GM21786 (cell line): Measurements from ENCODE around the gene GOLGA6L22.
"Not testable (repeated sequence)": the region's sequence is repeated elsewhere in the genome, so short reads cannot be mapped to it uniquely, and the experiment has no call there.

Experiments used
- ATAC-seq: cut with Tn5 transposase; IDR thresholded peaks from one replicate; pipeline ENCODE4 v1.9.1; 2021; ENCODE audit not compliant: unreplicated experiment

GOLGA6L22 gene, protein sequence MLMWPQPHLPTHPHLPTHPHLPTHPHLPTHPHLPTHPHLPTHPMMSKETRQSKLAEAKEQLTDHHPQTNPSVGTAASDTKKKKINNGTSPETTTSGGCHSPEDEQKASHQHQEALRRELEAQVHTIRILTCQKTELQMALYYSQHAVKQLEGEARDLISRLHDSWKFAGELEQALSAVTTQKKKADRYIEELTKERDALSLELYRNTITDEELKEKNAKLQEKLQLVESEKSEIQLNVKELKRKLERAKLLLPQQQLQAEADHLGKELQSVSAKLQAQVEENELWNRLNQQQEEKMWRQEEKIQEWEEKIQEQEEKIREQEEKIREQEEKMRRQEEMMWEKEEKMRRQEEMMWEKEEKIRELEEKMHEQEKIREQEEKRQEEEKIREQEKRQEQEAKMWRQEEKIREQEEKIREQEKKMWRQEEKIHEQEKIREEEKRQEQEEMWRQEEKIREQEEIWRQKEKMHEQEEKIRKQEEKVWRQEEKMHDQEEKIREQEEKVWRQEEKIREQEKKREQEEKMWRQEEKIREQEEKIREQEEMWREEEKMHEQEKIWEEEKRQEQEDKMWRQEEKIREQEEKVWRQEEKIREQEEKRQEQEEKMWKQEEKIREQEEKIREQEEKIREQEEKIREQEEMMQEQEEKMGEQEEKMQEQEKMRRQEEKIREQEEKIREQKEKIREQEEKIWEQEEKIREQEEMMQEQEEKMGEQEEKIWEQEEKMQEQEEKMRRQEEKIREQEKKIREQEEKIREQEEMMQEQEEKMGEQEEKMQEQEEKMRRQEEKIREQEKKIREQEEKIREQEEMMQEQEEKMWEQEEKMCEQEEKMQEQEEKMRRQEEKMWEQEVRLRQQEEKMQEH

GRCh38 chr15:22458603-22459002, at the start of gene GOLGA6L22:
GOLGA6L22 (plus strand) TSS chr15:22458903; CDS start chr15:22458994, 91 bp downstream.
- not testable (repeated sequence) for ATAC-seq

- not testable (repeated sequence) for ATAC-seq
These were observed 41.4 kb upstream of the GOLGA6L22 start for GRCh38 chr15:22417288-22417687.

- ATAC-seq: not testable (repeated sequence)
These were observed 40.9 kb upstream of the GOLGA6L22 start for GRCh38 chr15:22417795-22418194.

DNA sequence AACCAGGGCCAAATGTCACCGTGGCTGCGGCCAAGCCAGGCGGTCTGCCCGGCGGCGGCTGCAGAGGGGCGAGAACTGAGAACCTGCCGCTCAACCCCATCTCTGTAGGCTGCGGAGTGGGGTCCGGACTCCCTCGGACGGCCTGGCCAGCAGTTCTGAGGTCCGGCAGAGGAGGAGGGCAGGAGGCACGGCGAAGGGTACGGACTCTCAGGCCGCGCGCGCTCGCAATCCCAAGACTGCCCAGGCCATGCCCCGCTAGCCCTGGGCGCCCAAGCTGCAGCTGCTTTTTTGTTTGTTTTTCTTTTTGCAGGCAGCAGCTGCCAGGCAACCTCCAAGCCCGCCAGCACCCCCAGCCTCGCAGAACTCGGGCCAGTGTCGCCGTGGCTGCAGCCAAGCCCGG, 40.5 kb upstream of the GOLGA6L22 start:
- not testable (repeated sequence) for ATAC-seq

GRCh38 chr15:22418666-22419065, 40.0 kb upstream of the GOLGA6L22 start:
- ATAC-seq: not testable (repeated sequence)

DNA sequence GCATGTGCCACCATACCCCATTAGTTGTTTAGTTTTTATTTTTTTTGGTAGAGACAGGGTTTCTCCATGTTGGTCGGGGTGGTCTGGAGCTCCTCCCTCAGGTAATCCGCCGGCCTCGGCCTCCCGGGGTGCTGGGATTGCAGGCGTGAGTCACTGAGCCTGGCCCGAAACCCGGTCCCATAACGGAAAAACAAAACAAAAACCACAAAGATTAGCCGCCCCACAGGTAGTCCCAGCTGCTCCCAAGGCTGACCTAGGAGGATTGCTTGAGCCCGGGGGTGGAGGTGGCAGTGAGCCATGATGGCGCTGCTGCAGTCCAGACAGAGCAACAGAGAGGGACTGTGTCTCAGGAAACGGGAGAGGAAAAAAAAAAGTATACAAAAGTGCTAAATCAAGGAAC, 38.4 kb upstream of the GOLGA6L22 start:
- not testable (repeated sequence) for ATAC-seq

- not testable (repeated sequence) for ATAC-seq
These were observed 29.3 kb upstream of the GOLGA6L22 start for GRCh38 chr15:22429426-22429825.

- ATAC-seq: not testable (repeated sequence)
These were observed 27.0 kb upstream of the GOLGA6L22 start for GRCh38 chr15:22431687-22432086.

GRCh38 chr15:22494490-22495113, 35.9 kb downstream of the GOLGA6L22 start:
- ATAC-seq: not testable (repeated sequence)

DNA sequence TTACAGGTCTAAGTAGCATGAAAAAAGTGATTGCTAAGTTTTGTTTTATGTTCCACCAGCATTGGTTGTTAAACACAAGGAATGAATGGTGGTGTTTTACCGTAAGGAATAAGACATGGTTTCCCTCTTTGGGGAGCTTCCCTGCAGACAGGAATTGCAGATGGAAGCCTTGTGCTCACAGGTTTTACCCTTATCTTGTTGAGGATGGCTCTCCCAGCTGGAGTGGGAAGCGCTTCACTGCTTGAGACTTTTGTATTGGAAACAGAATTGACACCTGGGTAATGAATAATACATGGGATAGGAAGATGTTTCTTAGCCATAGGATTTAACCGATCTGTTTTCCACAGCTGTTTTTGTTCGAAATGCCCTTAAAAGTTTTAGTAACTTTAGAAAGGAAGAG, 38.5 kb downstream of the GOLGA6L22 start:
- ATAC-seq: not testable (repeated sequence)

- ATAC-seq: not testable (repeated sequence)
These were observed 39.7 kb downstream of the GOLGA6L22 start for GRCh38 chr15:22498220-22498925.

DNA sequence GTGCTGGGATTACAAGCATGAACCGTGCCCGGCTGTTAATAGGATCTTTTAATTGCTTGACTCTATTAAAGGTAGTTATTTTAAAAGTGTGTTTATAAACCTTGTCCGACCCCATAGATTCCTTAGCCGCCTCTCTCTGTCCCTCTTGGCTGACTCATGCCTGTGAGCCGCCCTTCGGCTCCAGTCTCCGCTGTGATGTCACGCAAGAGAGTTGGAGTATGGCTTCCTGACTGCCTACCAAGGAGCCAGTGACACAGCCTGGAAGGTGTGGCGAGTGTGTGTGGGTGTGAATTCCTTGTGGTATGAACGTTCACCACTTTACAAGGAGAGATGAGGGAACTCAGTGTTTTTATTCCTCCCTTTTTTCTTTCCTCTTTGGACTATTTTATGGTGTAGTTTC, 43.6 kb downstream of the GOLGA6L22 start:
- ATAC-seq: not testable (repeated sequence)

DNA sequence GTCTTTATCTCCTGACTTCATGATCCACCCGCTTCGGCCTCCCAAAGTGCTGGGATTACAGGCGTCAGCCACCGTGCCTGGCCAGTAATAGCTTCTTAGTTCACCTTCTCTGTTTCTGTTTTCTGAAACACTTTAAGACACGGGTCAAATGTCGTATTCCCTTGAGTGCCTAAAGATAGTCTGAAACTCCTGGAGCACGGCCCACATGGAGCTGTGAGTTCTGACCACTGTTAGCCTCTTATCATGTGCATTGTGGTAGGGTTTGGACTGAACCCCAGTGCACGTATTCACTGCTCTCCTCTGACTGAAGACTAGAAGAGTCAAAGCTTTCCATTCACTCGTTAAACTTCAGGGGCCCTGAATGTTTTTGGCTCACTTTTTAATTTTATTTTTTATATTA, 48.3 kb downstream of the GOLGA6L22 start:
- not testable (repeated sequence) for ATAC-seq

DNA sequence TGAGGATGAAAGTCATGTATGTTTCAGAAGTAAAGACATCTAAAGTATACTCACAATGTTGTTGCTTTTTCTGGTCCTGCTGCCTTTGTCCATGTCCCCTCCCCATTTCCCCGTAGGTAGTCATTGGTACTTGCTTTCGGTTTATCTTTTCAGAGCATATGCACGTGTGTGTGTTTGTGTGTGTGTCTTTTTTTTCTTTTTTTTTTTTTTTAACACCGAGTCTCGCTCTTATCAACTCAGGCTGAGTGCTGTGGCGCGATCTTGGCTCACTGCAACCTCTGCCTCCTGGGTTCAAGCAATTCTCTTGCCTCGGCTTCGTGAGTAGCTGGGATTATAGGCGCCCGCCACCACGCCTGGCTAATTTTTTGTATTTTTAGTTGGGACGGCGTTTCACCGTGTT, 57.4 kb downstream of the GOLGA6L22 start:
- ATAC-seq: not testable (repeated sequence)
